Neural progenitor cell (in vitro differentiated cells): ENCODE data around the gene TTYH3.

ENCODE experiments used
- EZH2 ChIP-seq: fragments of 200-600 bp; sonication (generic); IDR thresholded peaks from 2 replicates; pipeline ENCODE4 v1.6.1; 2017; ENCODE audit warnings: antibody characterized with exemption, mild to moderate bottlenecking, moderate library complexity
- EZH2phosphoT487 ChIP-seq: fragments of 200-600 bp; sonication (generic); IDR thresholded peaks from 2 replicates; pipeline ENCODE4 v1.6.1; 2017; ENCODE audit warnings: antibody characterized with exemption
- TF ChIP-seq, protein P1 (sequence below): fragments of 200-600 bp; sonication (generic); IDR thresholded peaks from 2 replicates; pipeline ENCODE4 v1.5.1; 2017; ENCODE audit warnings: antibody characterized with exemption, mild to moderate bottlenecking

DNA sequence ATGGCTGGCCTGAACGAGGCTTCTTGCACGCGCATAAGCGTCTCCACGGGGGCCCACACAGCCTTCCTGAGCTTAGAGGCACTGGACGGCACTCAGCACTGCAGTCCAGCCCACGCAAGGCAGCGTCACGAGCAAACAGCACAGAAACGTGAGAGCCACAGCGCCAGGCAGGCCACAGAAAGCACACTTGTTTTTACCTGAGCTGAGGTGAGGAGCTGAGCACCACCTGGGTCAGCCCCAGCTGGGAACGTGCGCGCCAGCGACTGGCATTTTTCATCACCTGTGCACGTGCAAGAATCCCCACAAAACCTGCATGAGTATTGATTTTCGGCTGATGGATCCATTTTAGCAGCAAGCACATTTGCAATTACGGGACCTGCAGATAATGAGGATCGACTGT, 46.3 kb upstream of the TTYH3 start:
- TF ChIP-seq, protein P1, sequence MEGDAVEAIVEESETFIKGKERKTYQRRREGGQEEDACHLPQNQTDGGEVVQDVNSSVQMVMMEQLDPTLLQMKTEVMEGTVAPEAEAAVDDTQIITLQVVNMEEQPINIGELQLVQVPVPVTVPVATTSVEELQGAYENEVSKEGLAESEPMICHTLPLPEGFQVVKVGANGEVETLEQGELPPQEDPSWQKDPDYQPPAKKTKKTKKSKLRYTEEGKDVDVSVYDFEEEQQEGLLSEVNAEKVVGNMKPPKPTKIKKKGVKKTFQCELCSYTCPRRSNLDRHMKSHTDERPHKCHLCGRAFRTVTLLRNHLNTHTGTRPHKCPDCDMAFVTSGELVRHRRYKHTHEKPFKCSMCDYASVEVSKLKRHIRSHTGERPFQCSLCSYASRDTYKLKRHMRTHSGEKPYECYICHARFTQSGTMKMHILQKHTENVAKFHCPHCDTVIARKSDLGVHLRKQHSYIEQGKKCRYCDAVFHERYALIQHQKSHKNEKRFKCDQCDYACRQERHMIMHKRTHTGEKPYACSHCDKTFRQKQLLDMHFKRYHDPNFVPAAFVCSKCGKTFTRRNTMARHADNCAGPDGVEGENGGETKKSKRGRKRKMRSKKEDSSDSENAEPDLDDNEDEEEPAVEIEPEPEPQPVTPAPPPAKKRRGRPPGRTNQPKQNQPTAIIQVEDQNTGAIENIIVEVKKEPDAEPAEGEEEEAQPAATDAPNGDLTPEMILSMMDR = no peak
- TF ChIP-seq EZH2 (no peak), EZH2phosphoT487 (no peak)
